Tibial artery (tissue), 4 donors: ENCODE data around the gene MAGI2.

Experiments
- DNase-seq, 2 donors: peaks; one replicate each; pipeline ENCODE4 v3.0.0-alpha.2; 2019
- H3K27ac ChIP-seq, 2 donors: fragments of 200-600 bp; sonication (generic) in 1 of 2; 1 replicate in 1 of 2; 2 replicates in 1 of 2; pipeline ENCODE4 v1.5.1; 2018 to 2019; ENCODE audit warnings: mild to moderate bottlenecking in 1 of 2
- H3K27me3 ChIP-seq, 2 donors: fragments of 200-600 bp; sonication (generic) in 1 of 2; one replicate each; pipeline versions ENCODE4 v1.5.1 to v1.6.0; 2016 to 2019
- H3K36me3 ChIP-seq, 3 donors: fragments of 200-600 bp; sonication (generic) in 2 of 3; one replicate each; pipeline ENCODE4 v1.5.1; 2016 to 2019; ENCODE audit warnings: mild to moderate bottlenecking in 2 of 3
- H3K4me1 ChIP-seq, 4 donors: fragments of 200-600 bp; sonication (generic) in 2 of 4; 1 replicate in 3 of 4; 2 replicates in 1 of 4; pipeline ENCODE4 v1.5.1; 2016 to 2019
- H3K4me3 ChIP-seq, 2 donors: fragments of 200-600 bp; sonication (generic) in 1 of 2; 1 replicate in 1 of 2; 2 replicates in 1 of 2; pipeline ENCODE4 v1.5.1; 2018 to 2019; ENCODE audit warnings: mild to moderate bottlenecking in 2 of 2
- H3K9me3 ChIP-seq, 3 donors: fragments of 200-600 bp; sonication (generic) in 1 of 3; one replicate each; pipeline ENCODE4 v1.5.1; 2016 to 2019
- CTCF ChIP-seq, 2 experiments: fragments of 200-600 bp in 1 of 2; fragments of 450-650 bp in 1 of 2; IDR thresholded peaks; one replicate each; pipeline ENCODE4 v1.5.1; 2017 to 2019; ENCODE audit warnings: antibody characterized with exemption in 2 of 2, mild to moderate bottlenecking in 1 of 2, moderate library complexity in 1 of 2
- intact Hi-C: fragments of 100-400 bp; cut with DNase I; formaldehyde crosslinking; loops from one replicate; pipeline ENCODE4 v1.15.0; 2023; ENCODE audit warnings: low total_unique reads

MAGI2 gene

GRCh38 chr7:78072201-78072590, 1381.3 kb downstream of the MAGI2 start:
- H3K4me3 ChIP-seq: no peak overlapping the region
- H3K27ac ChIP-seq: no peak overlapping the region
- no peaks in the 10 kb centered on the region for H3K4me1 ChIP-seq
- no peaks in the 10 kb centered on the region for H3K9me3 ChIP-seq
- intact Hi-C loops: no loop called here
- H3K36me3 ChIP-seq: peaks cover 0 to 5% (median 4%) of the 10 kb centered on the region in 3 donors
- DNase-seq: no peak
- H3K27me3 ChIP-seq: no peaks in the 10 kb centered on the region
- TF ChIP-seq CTCF (IDR thresholded peaks at IDR 0.05): no peak

- DNase-seq: no peak
- Histone ChIP-seq H3K27me3 (no peaks in the 10 kb centered on the region), H3K4me1 (no peaks in the 10 kb centered on the region), H3K27ac (no peak overlapping the region), H3K9me3 (no peaks in the 10 kb centered on the region), H3K4me3 (no peak overlapping the region), H3K36me3 (peaks cover 0 to 10% (median 5%) of the 10 kb centered on the region in 3 donors)
- TF ChIP-seq CTCF (IDR thresholded peaks at IDR 0.05): no peak
- intact Hi-C loops: no loop called here
Measured at GRCh38 chr7:78071491-78072200, 1381.8 kb downstream of the MAGI2 start.

GRCh38 chr7:78066599-78066998, 1386.9 kb downstream of the MAGI2 start:
- Histone ChIP-seq H3K27ac (no peak overlapping the region), H3K27me3 (no peaks in the 10 kb centered on the region), H3K9me3 (no peaks in the 10 kb centered on the region), H3K4me3 (no peak overlapping the region), H3K36me3 (peaks cover 0 to 10% (median 5%) of the 10 kb centered on the region in 3 donors), H3K4me1 (no peaks in the 10 kb centered on the region)
- no peak for DNase-seq
- no peak for TF ChIP-seq CTCF (IDR thresholded peaks at IDR 0.05)
- intact Hi-C loops: no loop called here

GRCh38 chr7:78063758-78064157, 1389.7 kb downstream of the MAGI2 start:
- TF ChIP-seq CTCF (IDR thresholded peaks at IDR 0.05): no peak

GRCh38 chr7:78062214-78062613, 1391.3 kb downstream of the MAGI2 start:
- H3K4me3 ChIP-seq: no peak overlapping the region
- H3K27me3 ChIP-seq: no peaks in the 10 kb centered on the region
- intact Hi-C loops: no loop called here
- no peaks in the 10 kb centered on the region for H3K9me3 ChIP-seq
- peaks cover 0 to 6% (median 0%) of the 10 kb centered on the region in 3 donors for H3K36me3 ChIP-seq
- TF ChIP-seq CTCF (IDR thresholded peaks at IDR 0.05): no peak
- no peak for DNase-seq
- H3K27ac ChIP-seq: no peak overlapping the region
- peaks cover 0 to 10% (median 0%) of the 10 kb centered on the region in 4 donors for H3K4me1 ChIP-seq

More at GRCh38 chr7:78063758-78064157, 1389.7 kb downstream of the MAGI2 start:
- H3K9me3 ChIP-seq: no peaks in the 10 kb centered on the region
- peaks cover 0 to 6% (median 5%) of the 10 kb centered on the region in 3 donors for H3K36me3 ChIP-seq
- no peaks in the 10 kb centered on the region for H3K27me3 ChIP-seq
- intact Hi-C loops: no loop called here
- no peak for DNase-seq
- peaks cover 0 to 3% (median 0%) of the 10 kb centered on the region in 4 donors for H3K4me1 ChIP-seq
- H3K27ac ChIP-seq: no peak overlapping the region
- H3K4me3 ChIP-seq: no peak overlapping the region
